Measurements from ENCODE around the gene STAC3.

STAC3 gene

DNA sequence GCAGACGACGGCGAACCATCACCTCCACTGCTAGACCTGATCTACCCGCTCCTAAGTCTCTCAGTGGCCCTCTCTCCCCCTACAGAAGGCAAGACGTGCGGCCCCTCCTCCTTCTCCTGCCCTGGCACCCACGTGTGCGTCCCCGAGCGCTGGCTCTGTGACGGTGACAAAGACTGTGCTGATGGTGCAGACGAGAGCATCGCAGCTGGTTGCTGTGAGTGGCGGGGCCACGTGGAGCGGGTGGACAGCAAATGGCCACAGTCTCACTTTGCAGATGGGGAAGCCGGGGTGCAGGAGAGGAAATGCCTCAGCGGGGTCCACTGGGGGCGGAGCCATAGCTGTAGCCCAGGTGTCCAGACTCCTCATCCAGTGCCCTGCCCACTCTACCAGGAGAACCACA lies 55.8 kb downstream of the STAC3 start:
- Histone ChIP-seq H3K4me1 (ENCODE audit: control insufficient read depth, insufficient read depth, low read length) (no peaks in the 10 kb centered on the region), H3K27ac (ENCODE audit: extremely low read depth, low read depth, low read length) (no peak overlapping the region), H3K9me3 (ENCODE audit: control insufficient read depth, insufficient read depth, low read depth, low read length) (no peaks in the 10 kb centered on the region), H3K4me3 (ENCODE audit: low read depth, low read length) (no peak overlapping the region), H3K36me3 (ENCODE audit: control insufficient read depth in 2 of 2, insufficient read depth in 1 of 2, low read length in 2 of 2) (peaks cover 9 to 100% of the 10 kb centered on the region in 2 experiments; a peak in 2 of 3 replicates)
- ChIA-PET POLR2A (no interaction called here), CTCF (interaction anchor here (0.7 kb wide), 2 partner anchors 19 kb away, joined by 3 to 4 read pairs; no protein-coding TSS in a partner anchor)
- no peak for TF ChIP-seq ZNF473 (tag by site-specific recombination; IDR thresholded peaks at IDR 0.05)
- TF ChIP-seq, protein P1, sequence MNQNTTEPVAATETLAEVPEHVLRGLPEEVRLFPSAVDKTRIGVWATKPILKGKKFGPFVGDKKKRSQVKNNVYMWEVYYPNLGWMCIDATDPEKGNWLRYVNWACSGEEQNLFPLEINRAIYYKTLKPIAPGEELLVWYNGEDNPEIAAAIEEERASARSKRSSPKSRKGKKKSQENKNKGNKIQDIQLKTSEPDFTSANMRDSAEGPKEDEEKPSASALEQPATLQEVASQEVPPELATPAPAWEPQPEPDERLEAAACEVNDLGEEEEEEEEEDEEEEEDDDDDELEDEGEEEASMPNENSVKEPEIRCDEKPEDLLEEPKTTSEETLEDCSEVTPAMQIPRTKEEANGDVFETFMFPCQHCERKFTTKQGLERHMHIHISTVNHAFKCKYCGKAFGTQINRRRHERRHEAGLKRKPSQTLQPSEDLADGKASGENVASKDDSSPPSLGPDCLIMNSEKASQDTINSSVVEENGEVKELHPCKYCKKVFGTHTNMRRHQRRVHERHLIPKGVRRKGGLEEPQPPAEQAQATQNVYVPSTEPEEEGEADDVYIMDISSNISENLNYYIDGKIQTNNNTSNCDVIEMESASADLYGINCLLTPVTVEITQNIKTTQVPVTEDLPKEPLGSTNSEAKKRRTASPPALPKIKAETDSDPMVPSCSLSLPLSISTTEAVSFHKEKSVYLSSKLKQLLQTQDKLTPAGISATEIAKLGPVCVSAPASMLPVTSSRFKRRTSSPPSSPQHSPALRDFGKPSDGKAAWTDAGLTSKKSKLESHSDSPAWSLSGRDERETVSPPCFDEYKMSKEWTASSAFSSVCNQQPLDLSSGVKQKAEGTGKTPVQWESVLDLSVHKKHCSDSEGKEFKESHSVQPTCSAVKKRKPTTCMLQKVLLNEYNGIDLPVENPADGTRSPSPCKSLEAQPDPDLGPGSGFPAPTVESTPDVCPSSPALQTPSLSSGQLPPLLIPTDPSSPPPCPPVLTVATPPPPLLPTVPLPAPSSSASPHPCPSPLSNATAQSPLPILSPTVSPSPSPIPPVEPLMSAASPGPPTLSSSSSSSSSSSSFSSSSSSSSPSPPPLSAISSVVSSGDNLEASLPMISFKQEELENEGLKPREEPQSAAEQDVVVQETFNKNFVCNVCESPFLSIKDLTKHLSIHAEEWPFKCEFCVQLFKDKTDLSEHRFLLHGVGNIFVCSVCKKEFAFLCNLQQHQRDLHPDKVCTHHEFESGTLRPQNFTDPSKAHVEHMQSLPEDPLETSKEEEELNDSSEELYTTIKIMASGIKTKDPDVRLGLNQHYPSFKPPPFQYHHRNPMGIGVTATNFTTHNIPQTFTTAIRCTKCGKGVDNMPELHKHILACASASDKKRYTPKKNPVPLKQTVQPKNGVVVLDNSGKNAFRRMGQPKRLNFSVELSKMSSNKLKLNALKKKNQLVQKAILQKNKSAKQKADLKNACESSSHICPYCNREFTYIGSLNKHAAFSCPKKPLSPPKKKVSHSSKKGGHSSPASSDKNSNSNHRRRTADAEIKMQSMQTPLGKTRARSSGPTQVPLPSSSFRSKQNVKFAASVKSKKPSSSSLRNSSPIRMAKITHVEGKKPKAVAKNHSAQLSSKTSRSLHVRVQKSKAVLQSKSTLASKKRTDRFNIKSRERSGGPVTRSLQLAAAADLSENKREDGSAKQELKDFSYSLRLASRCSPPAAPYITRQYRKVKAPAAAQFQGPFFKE (tag by site-specific recombination; IDR thresholded peaks at IDR 0.05; ENCODE audit: borderline replicate concordance): no peak
- TF ChIP-seq ZNF585B (tag by site-specific recombination; IDR thresholded peaks at IDR 0.05): no peak
- TF ChIP-seq ZNF174 (tag by site-specific recombination; IDR thresholded peaks at IDR 0.05): no peak
- TF ChIP-seq PRDM10 (tag by site-specific recombination; IDR thresholded peaks at IDR 0.05): no peak
- no peak for TF ChIP-seq YY2 (tag by site-specific recombination; IDR thresholded peaks at IDR 0.05)
- no peak for TF ChIP-seq IKZF3 (tag by site-specific recombination; IDR thresholded peaks at IDR 0.05)
- TF ChIP-seq ZNF341 (tag by site-specific recombination; IDR thresholded peaks at IDR 0.05; ENCODE audit: low read depth): no peak
- no peak for TF ChIP-seq ZNF785 (tag by site-specific recombination; IDR thresholded peaks at IDR 0.05)
- no peak for TF ChIP-seq ATF2 (tag by site-specific recombination; IDR thresholded peaks at IDR 0.05; ENCODE audit: low read depth)
- TF ChIP-seq TCF7L2 (IDR thresholded peaks at IDR 0.05; ENCODE audit: borderline replicate concordance, low read depth, low read length): no peak
- TF ChIP-seq ZNF558 (tag by site-specific recombination; IDR thresholded peaks at IDR 0.05): no peak
- no peak for TF ChIP-seq MYNN (tag by site-specific recombination; IDR thresholded peaks at IDR 0.05; ENCODE audit: borderline replicate concordance)
- TF ChIP-seq, protein P2, sequence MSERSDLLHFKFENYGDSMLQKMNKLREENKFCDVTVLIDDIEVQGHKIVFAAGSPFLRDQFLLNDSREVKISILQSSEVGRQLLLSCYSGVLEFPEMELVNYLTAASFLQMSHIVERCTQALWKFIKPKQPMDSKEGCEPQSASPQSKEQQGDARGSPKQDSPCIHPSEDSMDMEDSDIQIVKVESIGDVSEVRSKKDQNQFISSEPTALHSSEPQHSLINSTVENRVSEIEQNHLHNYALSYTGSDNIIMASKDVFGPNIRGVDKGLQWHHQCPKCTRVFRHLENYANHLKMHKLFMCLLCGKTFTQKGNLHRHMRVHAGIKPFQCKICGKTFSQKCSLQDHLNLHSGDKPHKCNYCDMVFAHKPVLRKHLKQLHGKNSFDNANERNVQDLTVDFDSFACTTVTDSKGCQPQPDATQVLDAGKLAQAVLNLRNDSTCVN (tag by site-specific recombination; optimal IDR thresholded peaks at IDR 0.05): no peak
- no peak for TF ChIP-seq ZNF221 (tag by site-specific recombination; IDR thresholded peaks at IDR 0.05; ENCODE audit: borderline replicate concordance)
- no peak for TF ChIP-seq SETDB1 (IDR thresholded peaks at IDR 0.05; ENCODE audit: insufficient read length, low read length)
- no peak for TF ChIP-seq ZBTB21 (tag by site-specific recombination; IDR thresholded peaks at IDR 0.05)
- TF ChIP-seq ZNF175 (tag by site-specific recombination; IDR thresholded peaks at IDR 0.05): no peak

Data from HEK293 (cell line).